K562 (cell line): ENCODE results near the gene SMIM45.

Experiments used
- ATAC-seq: fragments of 200-7000 bp; cut with Tn5 transposase; 3 replicates; pipeline ENCODE4 v1.9.1; 2020; ENCODE audit warnings: moderate library complexity
- BruUV-seq: library from RNA; stranded (reverse); fragments of 400-500 nt; replicated peaks from 2 replicates; lab custom pipeline; 2021; lab: Mats Ljungman, UMichigan
- CTCF ChIA-PET: fragments of 300-600 bp; formaldehyde crosslinking; extraction: SDS; loops from one replicate; lab custom pipeline; 2021; ENCODE audit warnings: low intra/inter-chr PET ratio; lab: Yijun Ruan, JAX
- POLR2A ChIA-PET: fragments of 300-600, 350-650 bp; sonication (Branson Sonifier 250); formaldehyde crosslinking; extraction: SDS; loops from one replicate; lab custom pipeline; 2021; ENCODE audit warnings: antibody characterized with exemption, inconsistent platforms; lab: Yijun Ruan, JAX
- DNase-seq, 4 experiments: peaks; one replicate each; pipeline versions ENCODE4 v3.0.0 to v3.0.0-alpha.2; 2011 to 2018; ENCODE audit warnings: low spot score in 3 of 4, mixed read lengths in 3 of 4; ENCODE audit errors: extremely low read depth in 1 of 4
- FAIRE-seq: peaks from 2 replicates; lab custom pipeline; 2011; peaks lifted over from hg19 to GRCh38; lab: Jason Lieb, UNC
- H2AFZ ChIP-seq: 2 replicates; pipeline ENCODE4 v1.6.0; 2011; ENCODE audit warnings: low read depth, low read length, control low read depth, inconsistent platforms
- H3K27ac ChIP-seq: fragments of 200-600 bp; 3 replicates; pipeline ENCODE4 v1.8.0; 2011; ENCODE audit warnings: low read depth, mild to moderate bottlenecking, control low read depth, inconsistent platforms, low read length, moderate library complexity, mixed read lengths; ENCODE audit errors: extremely low read depth
- H3K27me3 ChIP-seq, 2 experiments: fragments of 300-600 bp in 1 of 2; 2 replicates in 1 of 2; 3 replicates in 1 of 2; pipeline versions ENCODE4 v1.6.0 to v1.8.0; 2011; ENCODE audit warnings: inconsistent platforms in 2 of 2, low read length in 2 of 2, mild to moderate bottlenecking in 1 of 2, mixed read lengths in 1 of 2, moderate library complexity in 1 of 2; ENCODE audit not compliant: control insufficient read depth in 2 of 2, insufficient read depth in 2 of 2
- H3K36me3 ChIP-seq: fragments of 300-600 bp; 3 replicates; pipeline ENCODE4 v1.8.0; 2011; ENCODE audit warnings: mild to moderate bottlenecking, low read length, inconsistent platforms; ENCODE audit not compliant: control insufficient read depth, insufficient read depth
- H3K4me1 ChIP-seq, 2 experiments: fragments of 200-600 bp in 1 of 2; replicated peaks in 1 of 2; 2 replicates in 1 of 2; 3 replicates in 1 of 2; pipeline versions ENCODE4 v1.5.1 to v1.8.0; 2011; ENCODE audit warnings: inconsistent platforms in 2 of 2, low read length in 2 of 2, mild to moderate bottlenecking in 1 of 2, mixed read lengths in 1 of 2, moderate library complexity in 1 of 2; ENCODE audit not compliant: control insufficient read depth in 2 of 2, insufficient read depth in 2 of 2
- H3K4me2 ChIP-seq: 2 replicates; pipeline ENCODE4 v1.6.1; 2011; ENCODE audit warnings: low read length, control low read depth, inconsistent platforms, mixed read lengths; ENCODE audit not compliant: insufficient read depth
- H3K4me3 ChIP-seq: fragments of 200-600 bp; sonication (generic), shearing (Covaris generic); 2 replicates; pipeline ENCODE4 v1.5.1; 2016; ENCODE audit warnings: control low read depth, inconsistent platforms
- H3K79me2 ChIP-seq: fragments of 200-600 bp; 3 replicates; pipeline ENCODE4 v1.8.0; 2011; ENCODE audit warnings: low read length, inconsistent platforms; ENCODE audit not compliant: control insufficient read depth, insufficient read depth
- H3K9ac ChIP-seq, 2 experiments: 2 replicates each; pipeline versions ENCODE4 v1.6.0 to v1.6.1; 2011; ENCODE audit warnings: low read depth in 2 of 2, low read length in 2 of 2, control low read depth in 1 of 2, inconsistent platforms in 1 of 2, mild to moderate bottlenecking in 1 of 2, mixed read lengths in 1 of 2; ENCODE audit not compliant: insufficient read depth in 1 of 2
- H3K9me1 ChIP-seq: one replicate; pipeline ENCODE4 v1.6.0; 2011; ENCODE audit warnings: inconsistent platforms, mild to moderate bottlenecking, low read length, moderate library complexity; ENCODE audit not compliant: control insufficient read depth, insufficient read depth
- H3K9me3 ChIP-seq: replicated peaks from 2 replicates; pipeline ENCODE4 v1.5.1; 2011; ENCODE audit warnings: low read depth, low read length, inconsistent platforms; ENCODE audit not compliant: control insufficient read depth, insufficient read depth
- H4K20me1 ChIP-seq: replicated peaks from 2 replicates; pipeline ENCODE4 v1.6.1; 2011; ENCODE audit warnings: low read length, inconsistent platforms, mixed read lengths; ENCODE audit not compliant: control insufficient read depth, insufficient read depth
- BCOR ChIP-seq: fragments of 450-650 bp; IDR thresholded peaks from 2 replicates; pipeline ENCODE4 v1.6.1; 2016
- CHD4 ChIP-seq: fragments of 200-600 bp; sonication (generic); IDR thresholded peaks from 3 replicates; pipeline ENCODE4 v1.6.1; 2012; ENCODE audit warnings: low read depth, mild to moderate bottlenecking, mixed read lengths, low read length, inconsistent platforms; ENCODE audit not compliant: insufficient read depth, insufficient replicate concordance, poor library complexity, severe bottlenecking
- CSDE1 ChIP-seq, 2 experiments: fragments of 450-650 bp; IDR thresholded peaks; 2 replicates each; pipeline ENCODE4 v1.6.1; 2016; ENCODE audit warnings: mild to moderate bottlenecking in 1 of 2
- KDM1A ChIP-seq, 2 experiments: fragments of 450-650 bp; IDR thresholded peaks; 2 replicates each; pipeline ENCODE4 v1.6.1; 2016; ENCODE audit warnings: mild to moderate bottlenecking in 2 of 2
- ZBTB8A ChIP-seq: fragments of 450-650 bp; IDR thresholded peaks from 2 replicates; pipeline ENCODE4 v1.6.1; 2018; ENCODE audit warnings: mild to moderate bottlenecking, moderate library complexity; ENCODE audit not compliant: partially characterized antibody
- ZNF263 ChIP-seq: sonication (generic); formaldehyde crosslinking; IDR thresholded peaks from 2 replicates; pipeline ENCODE4 v1.8.0; 2022; ENCODE audit warnings: mild to moderate bottlenecking, missing genetic modification reagents, borderline replicate concordance
- WGBS: fragments of 100-300 bp; shearing (Covaris generic); methylation state at CpG from one replicate; pipeline ENCODE4 v1.1.6; 2016; ENCODE audit warnings: low coverage, mixed read lengths; ENCODE audit not compliant: insufficient coverage; ENCODE audit errors: missing lambda C conversion rate; 5-methylcytosine and 5-hydroxymethylcytosine counted together
- in situ Hi-C: fragments of 300-500 bp; cut with MboI; formaldehyde crosslinking; loops from 4 replicates; pipeline ENCODE4 v1.15.0; 2018; ENCODE audit warnings: inconsistent platforms, mixed read lengths
- intact Hi-C: fragments of 100-400 bp; cut with micrococcal nuclease; formaldehyde crosslinking; loops from 2 replicates; pipeline ENCODE4 v1.14.2; 2022
- TF ChIP-seq, protein P1 (sequence below), 2 experiments: IDR thresholded peaks; 2 replicates each; pipeline ENCODE4 v1.6.1; 2012; ENCODE audit warnings: improper control_type of control experiment in 2 of 2, low read depth in 2 of 2, low read length in 2 of 2, borderline replicate concordance in 1 of 2
- TF ChIP-seq, protein P2 (sequence below), 2 experiments: IDR thresholded peaks; 2 replicates each; pipeline ENCODE4 v1.6.1; 2011; ENCODE audit warnings: borderline replicate concordance in 1 of 2, control low read depth in 1 of 2, low read depth in 1 of 2, low read length in 1 of 2, mild to moderate bottlenecking in 1 of 2, mixed read lengths in 1 of 2, moderate library complexity in 1 of 2; ENCODE audit not compliant: insufficient read depth in 1 of 2, insufficient read length in 1 of 2, poor library complexity in 1 of 2, severe bottlenecking in 1 of 2; ENCODE audit errors: extremely low read depth in 1 of 2
- TF ChIP-seq, protein P3 (sequence below): fragments of 200-800 bp; sonication (Bioruptor generic); IDR thresholded peaks from 2 replicates; pipeline ENCODE4 v1.6.1; 2017; ENCODE audit warnings: missing genetic modification characterization, missing compliant biosample characterization
- TF ChIP-seq, protein P4 (sequence below), 2 experiments: fragments of 450-650 bp in 1 of 2; IDR thresholded peaks; 2 replicates each; pipeline ENCODE4 v1.6.1; 2011 to 2017; ENCODE audit warnings: low read depth in 2 of 2, antibody characterized with exemption in 1 of 2, borderline replicate concordance in 1 of 2, low read length in 1 of 2, mild to moderate bottlenecking in 1 of 2, mixed read lengths in 1 of 2; ENCODE audit not compliant: control insufficient read depth in 1 of 2

The SMIM45 gene

DNA sequence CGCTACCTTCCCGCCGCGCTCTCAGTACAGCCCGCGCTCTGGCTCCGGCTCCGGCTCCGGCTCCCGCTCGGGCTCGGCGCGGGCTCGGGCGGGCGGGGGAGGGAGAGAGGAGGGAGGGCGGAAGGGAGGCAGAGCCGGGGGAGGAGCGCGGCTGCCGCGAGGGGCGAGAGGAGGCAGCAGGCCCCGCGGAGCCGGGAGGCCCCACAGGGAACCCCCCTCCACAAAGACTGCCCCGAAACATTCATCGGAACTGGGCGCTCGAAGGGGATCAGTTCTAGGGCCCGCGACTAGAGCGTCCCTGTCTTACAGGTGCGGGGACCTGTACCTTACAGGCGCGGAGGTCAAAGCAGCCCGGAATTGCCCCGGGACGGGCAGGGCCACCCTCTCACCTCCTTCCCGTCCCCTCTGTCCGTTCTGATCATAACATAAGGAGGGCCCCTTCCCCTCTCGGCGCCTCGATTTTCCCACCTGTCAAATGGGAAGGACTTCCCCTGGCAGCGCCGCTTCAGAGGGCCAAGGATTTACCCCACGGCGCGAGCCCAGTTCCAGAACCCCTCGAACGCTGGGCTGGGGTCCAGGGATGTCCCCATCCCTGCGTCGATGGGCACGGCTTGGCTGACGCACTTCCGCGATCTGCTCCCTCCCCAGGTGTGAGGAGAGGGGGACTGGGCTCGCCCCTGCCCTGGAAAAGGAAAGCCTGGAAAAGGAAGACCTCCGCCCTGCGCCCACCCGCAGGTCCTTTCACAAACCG, 36.7 kb upstream of the SMIM45 start, which contains the start of gene SHISA8:
Gene SHISA8 (minus strand): TSS at position 40 of the 751 bp plus-strand sequence. CDS start 407 bp downstream, outside the sequence.
- Histone ChIP-seq H3K27ac (no peak within 1 kb of the TSS), H3K9me3 (no peaks in the 10 kb centered on the region), H3K27me3 (0 out of 5 replicates have a peak, but pooled peaks cover 0 to 4% of the 10 kb centered on the region in 2 experiments), H2AFZ (peak within 1 kb of the TSS; percentile 40; the same call in 1 of the 2 replicates), H3K9ac (peak within 1 kb of the TSS; percentile 54 to 88; a peak in 3 of 4 replicates), H3K4me3 (peak within 1 kb of the TSS; percentile 41), H3K36me3 (no peaks in the 10 kb centered on the region), H3K9me1 (no peaks in the 10 kb centered on the region), H3K4me2 (peak within 1 kb of the TSS; percentile 32; the same call in 1 of the 2 replicates), H4K20me1 (peaks cover 9% of the 10 kb centered on the region; the same call in 1 of the 2 replicates), H3K4me1 (peaks cover 6 to 53% of the 10 kb centered on the region in 2 experiments; a peak in 3 of 5 replicates), H3K79me2 (no peaks in the 10 kb centered on the region)
- no peak for FAIRE-seq
- WGBS, result 38% methylated on average over 20 of the region's 63 CpGs
- DNase-seq, result peak in 2 of 4 experiments; percentile 61 to 72
- in situ Hi-C loops (no loop called here), intact Hi-C loops (no loop called here)
- ChIA-PET POLR2A (interaction anchor here (0.6 kb wide), 2 partner anchors 12 to 684 kb away, joined by 3 to 4 read pairs; no protein-coding TSS in a partner anchor), CTCF (interaction anchor here (0.7 kb wide), 1 partner anchor 219 kb away, joined by 3 read pairs; no protein-coding TSS in a partner anchor)
- no TSS peak for BruUV-seq
- peak; percentile 84 for ATAC-seq
- peak in 1 of 2 experiments; percentile 51; a peak in 1 of 4 replicates for TF ChIP-seq KDM1A (IDR thresholded peaks at IDR 0.05)
- TF ChIP-seq, protein P1, sequence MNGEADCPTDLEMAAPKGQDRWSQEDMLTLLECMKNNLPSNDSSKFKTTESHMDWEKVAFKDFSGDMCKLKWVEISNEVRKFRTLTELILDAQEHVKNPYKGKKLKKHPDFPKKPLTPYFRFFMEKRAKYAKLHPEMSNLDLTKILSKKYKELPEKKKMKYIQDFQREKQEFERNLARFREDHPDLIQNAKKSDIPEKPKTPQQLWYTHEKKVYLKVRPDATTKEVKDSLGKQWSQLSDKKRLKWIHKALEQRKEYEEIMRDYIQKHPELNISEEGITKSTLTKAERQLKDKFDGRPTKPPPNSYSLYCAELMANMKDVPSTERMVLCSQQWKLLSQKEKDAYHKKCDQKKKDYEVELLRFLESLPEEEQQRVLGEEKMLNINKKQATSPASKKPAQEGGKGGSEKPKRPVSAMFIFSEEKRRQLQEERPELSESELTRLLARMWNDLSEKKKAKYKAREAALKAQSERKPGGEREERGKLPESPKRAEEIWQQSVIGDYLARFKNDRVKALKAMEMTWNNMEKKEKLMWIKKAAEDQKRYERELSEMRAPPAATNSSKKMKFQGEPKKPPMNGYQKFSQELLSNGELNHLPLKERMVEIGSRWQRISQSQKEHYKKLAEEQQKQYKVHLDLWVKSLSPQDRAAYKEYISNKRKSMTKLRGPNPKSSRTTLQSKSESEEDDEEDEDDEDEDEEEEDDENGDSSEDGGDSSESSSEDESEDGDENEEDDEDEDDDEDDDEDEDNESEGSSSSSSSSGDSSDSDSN (IDR thresholded peaks at IDR 0.05; ENCODE audit: borderline replicate concordance in 1 of 2, low read depth in 2 of 2, low read length in 2 of 2), result peak in 1 of 2 experiments; percentile 66; a peak in 1 of 4 replicates
- TF ChIP-seq CHD4, result peak; percentile 29
- peak; percentile 68 for TF ChIP-seq BCOR
- peak; percentile 77 for TF ChIP-seq ZNF263 (CRISPR knock-in tag)
- TF ChIP-seq CSDE1 (IDR thresholded peaks at IDR 0.05), result no peak
- TF ChIP-seq, protein P2, sequence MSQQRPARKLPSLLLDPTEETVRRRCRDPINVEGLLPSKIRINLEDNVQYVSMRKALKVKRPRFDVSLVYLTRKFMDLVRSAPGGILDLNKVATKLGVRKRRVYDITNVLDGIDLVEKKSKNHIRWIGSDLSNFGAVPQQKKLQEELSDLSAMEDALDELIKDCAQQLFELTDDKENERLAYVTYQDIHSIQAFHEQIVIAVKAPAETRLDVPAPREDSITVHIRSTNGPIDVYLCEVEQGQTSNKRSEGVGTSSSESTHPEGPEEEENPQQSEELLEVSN (IDR thresholded peaks at IDR 0.05; ENCODE audit: borderline replicate concordance in 1 of 2, extremely low read depth in 1 of 2, insufficient read depth in 1 of 2, insufficient read length in 1 of 2, low read depth in 1 of 2, low read length in 1 of 2, poor library complexity in 1 of 2, severe bottlenecking in 1 of 2), result peak in 1 of 2 experiments; percentile 50
- TF ChIP-seq ZBTB8A, result no peak
- TF ChIP-seq, protein P3, sequence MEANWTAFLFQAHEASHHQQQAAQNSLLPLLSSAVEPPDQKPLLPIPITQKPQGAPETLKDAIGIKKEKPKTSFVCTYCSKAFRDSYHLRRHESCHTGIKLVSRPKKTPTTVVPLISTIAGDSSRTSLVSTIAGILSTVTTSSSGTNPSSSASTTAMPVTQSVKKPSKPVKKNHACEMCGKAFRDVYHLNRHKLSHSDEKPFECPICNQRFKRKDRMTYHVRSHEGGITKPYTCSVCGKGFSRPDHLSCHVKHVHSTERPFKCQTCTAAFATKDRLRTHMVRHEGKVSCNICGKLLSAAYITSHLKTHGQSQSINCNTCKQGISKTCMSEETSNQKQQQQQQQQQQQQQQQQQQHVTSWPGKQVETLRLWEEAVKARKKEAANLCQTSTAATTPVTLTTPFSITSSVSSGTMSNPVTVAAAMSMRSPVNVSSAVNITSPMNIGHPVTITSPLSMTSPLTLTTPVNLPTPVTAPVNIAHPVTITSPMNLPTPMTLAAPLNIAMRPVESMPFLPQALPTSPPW (CRISPR knock-in tag), result peak; percentile 70
- TF ChIP-seq, protein P4, sequence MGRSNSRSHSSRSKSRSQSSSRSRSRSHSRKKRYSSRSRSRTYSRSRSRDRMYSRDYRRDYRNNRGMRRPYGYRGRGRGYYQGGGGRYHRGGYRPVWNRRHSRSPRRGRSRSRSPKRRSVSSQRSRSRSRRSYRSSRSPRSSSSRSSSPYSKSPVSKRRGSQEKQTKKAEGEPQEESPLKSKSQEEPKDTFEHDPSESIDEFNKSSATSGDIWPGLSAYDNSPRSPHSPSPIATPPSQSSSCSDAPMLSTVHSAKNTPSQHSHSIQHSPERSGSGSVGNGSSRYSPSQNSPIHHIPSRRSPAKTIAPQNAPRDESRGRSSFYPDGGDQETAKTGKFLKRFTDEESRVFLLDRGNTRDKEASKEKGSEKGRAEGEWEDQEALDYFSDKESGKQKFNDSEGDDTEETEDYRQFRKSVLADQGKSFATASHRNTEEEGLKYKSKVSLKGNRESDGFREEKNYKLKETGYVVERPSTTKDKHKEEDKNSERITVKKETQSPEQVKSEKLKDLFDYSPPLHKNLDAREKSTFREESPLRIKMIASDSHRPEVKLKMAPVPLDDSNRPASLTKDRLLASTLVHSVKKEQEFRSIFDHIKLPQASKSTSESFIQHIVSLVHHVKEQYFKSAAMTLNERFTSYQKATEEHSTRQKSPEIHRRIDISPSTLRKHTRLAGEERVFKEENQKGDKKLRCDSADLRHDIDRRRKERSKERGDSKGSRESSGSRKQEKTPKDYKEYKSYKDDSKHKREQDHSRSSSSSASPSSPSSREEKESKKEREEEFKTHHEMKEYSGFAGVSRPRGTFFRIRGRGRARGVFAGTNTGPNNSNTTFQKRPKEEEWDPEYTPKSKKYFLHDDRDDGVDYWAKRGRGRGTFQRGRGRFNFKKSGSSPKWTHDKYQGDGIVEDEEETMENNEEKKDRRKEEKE (IDR thresholded peaks at IDR 0.05; ENCODE audit: borderline replicate concordance in 1 of 2, control insufficient read depth in 1 of 2, low read depth in 2 of 2, low read length in 1 of 2), result no peak
